C4-2B (cell line): ENCODE results near the gene ARHGEF18.

Source experiments
- CTCF ChIP-seq: fragments of 450-650 bp; conservative IDR thresholded peaks from 2 replicates; pipeline ENCODE4 v1.5.1; 2017; ENCODE audit warnings: mild to moderate bottlenecking
- ZFX ChIP-seq: fragments of 450-650 bp; IDR thresholded peaks from 2 replicates; pipeline ENCODE4 v1.6.1; 2017

GRCh38 chr19:7360393-7360984 is 11.8 kb downstream of the ARHGEF18 start:
- no peak for TF ChIP-seq CTCF
- TF ChIP-seq ZFX: no peak
